DND-41 (cell line): ENCODE measurements around the gene MTA3.

Experiments
- ATAC-seq: fragments of 200-7000 bp; cut with Tn5 transposase; 3 replicates; pipeline ENCODE4 v1.9.1; 2021; ENCODE audit warnings: low read depth; ENCODE audit not compliant: insufficient read depth
- DNase-seq: peaks from one replicate; pipeline ENCODE4 v3.0.0-alpha.2; 2020
- H2AFZ ChIP-seq: 2 replicates; pipeline ENCODE4 v1.6.0; 2012; ENCODE audit warnings: low read depth, low read length
- H3K27ac ChIP-seq: 2 replicates; pipeline ENCODE4 v1.5.1; 2012; ENCODE audit warnings: low read length, inconsistent platforms
- H3K27me3 ChIP-seq: fragments of 200-600 bp; sonication (generic); 2 replicates; pipeline ENCODE4 v1.6.0; 2012; ENCODE audit warnings: low read length, mild to moderate bottlenecking, inconsistent platforms; ENCODE audit not compliant: insufficient read depth, poor library complexity
- H3K36me3 ChIP-seq: 2 replicates; pipeline ENCODE4 v1.5.1; 2012; ENCODE audit warnings: low read length, inconsistent platforms; ENCODE audit not compliant: insufficient read depth
- H3K4me1 ChIP-seq: 2 replicates; pipeline ENCODE4 v1.5.1; 2012; ENCODE audit warnings: mild to moderate bottlenecking, low read length; ENCODE audit not compliant: insufficient read depth
- H3K4me2 ChIP-seq: 2 replicates; pipeline ENCODE4 v1.6.0; 2012; ENCODE audit warnings: mild to moderate bottlenecking, moderate library complexity, low read length, inconsistent platforms; ENCODE audit not compliant: insufficient read depth
- H3K4me3 ChIP-seq, 2 experiments: fragments of 200-600 bp in 1 of 2; shearing (Covaris generic) in 1 of 2; 2 replicates each; pipeline ENCODE4 v1.5.1; 2012 to 2016; ENCODE audit warnings: inconsistent platforms in 2 of 2, low read length in 2 of 2, mild to moderate bottlenecking in 2 of 2, low read depth in 1 of 2, moderate library complexity in 1 of 2
- H3K79me2 ChIP-seq: 2 replicates; pipeline ENCODE4 v1.6.0; 2012; ENCODE audit warnings: low read length, inconsistent platforms; ENCODE audit not compliant: insufficient read depth
- H3K9ac ChIP-seq: 2 replicates; pipeline ENCODE4 v1.6.0; 2012; ENCODE audit warnings: low read depth, mild to moderate bottlenecking, inconsistent platforms, low read length, moderate library complexity
- H3K9me3 ChIP-seq: 2 replicates; pipeline ENCODE4 v1.5.1; 2012; ENCODE audit warnings: low read length, moderate library complexity, mild to moderate bottlenecking, inconsistent platforms; ENCODE audit not compliant: insufficient read depth, severe bottlenecking
- H4K20me1 ChIP-seq: 2 replicates; pipeline ENCODE4 v1.6.0; 2012; ENCODE audit warnings: low read length; ENCODE audit not compliant: insufficient read depth
- EZH2 ChIP-seq: IDR thresholded peaks from 3 replicates; pipeline ENCODE4 v1.6.1; 2012; ENCODE audit warnings: borderline replicate concordance, low read depth, mild to moderate bottlenecking, moderate library complexity, low read length, inconsistent platforms; ENCODE audit not compliant: severe bottlenecking
- TF ChIP-seq, protein P1 (sequence below): IDR thresholded peaks from 2 replicates; pipeline ENCODE4 v1.5.1; 2012; ENCODE audit warnings: borderline replicate concordance, low read length, moderate library complexity, mild to moderate bottlenecking; ENCODE audit not compliant: poor library complexity, severe bottlenecking; ENCODE audit errors: extremely low read depth

MTA3 gene

DNA sequence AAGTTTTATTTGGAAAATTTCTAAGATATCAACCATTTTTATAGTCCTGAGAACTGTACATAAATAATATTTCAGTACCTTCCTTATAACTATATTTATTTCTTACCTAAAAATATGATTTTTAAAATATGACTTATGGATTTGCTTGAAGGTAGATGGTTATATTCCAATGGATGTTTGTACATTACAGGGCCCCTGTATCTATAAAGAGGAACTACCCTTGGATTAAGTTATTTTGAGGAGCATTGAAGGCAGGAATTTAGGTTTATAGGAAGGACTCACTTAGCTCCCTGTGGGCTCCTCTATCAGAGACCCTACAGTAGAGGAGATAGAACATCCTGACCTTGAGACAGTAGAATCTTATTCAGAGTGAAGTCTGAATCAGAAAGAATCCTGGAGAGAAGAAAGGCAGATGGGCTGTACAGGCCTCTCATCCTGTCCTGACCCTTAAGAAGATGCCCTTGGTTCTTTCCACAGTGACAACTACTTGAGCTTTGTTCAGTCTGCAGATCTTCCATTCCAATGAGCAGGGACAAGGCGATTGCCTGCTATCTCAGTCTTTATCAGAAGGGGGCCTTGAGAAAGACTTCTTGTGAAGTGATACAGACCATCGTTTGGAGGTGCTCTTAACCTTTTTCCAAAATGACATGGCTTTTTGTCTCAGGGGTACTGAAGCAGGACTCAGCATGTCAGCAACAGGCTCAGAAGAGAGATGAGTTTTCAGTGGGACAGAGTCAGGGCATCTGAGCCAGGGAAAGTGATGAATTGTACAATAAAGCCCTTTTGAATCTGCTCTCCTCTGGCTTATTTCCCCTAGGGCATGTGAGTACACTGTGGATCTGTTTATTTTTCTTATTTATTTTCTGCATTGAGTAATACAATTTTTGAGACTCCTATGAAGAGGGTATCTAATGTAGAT is 174.6 kb downstream of the MTA3 start:
- Histone ChIP-seq H3K4me3 (no peak overlapping the region), H3K9ac (no peak overlapping the region), H3K4me1 (no peaks in the 10 kb centered on the region), H3K79me2 (no peaks in the 10 kb centered on the region), H3K36me3 (peaks cover 20% of the 10 kb centered on the region), H3K27me3 (no peaks in the 10 kb centered on the region), H3K27ac (no peak overlapping the region), H4K20me1 (no peaks in the 10 kb centered on the region), H3K4me2 (no peak overlapping the region), H2AFZ (no peak overlapping the region), H3K9me3 (peaks cover 9% of the 10 kb centered on the region)
- no peak for TF ChIP-seq EZH2
- TF ChIP-seq, protein P1, sequence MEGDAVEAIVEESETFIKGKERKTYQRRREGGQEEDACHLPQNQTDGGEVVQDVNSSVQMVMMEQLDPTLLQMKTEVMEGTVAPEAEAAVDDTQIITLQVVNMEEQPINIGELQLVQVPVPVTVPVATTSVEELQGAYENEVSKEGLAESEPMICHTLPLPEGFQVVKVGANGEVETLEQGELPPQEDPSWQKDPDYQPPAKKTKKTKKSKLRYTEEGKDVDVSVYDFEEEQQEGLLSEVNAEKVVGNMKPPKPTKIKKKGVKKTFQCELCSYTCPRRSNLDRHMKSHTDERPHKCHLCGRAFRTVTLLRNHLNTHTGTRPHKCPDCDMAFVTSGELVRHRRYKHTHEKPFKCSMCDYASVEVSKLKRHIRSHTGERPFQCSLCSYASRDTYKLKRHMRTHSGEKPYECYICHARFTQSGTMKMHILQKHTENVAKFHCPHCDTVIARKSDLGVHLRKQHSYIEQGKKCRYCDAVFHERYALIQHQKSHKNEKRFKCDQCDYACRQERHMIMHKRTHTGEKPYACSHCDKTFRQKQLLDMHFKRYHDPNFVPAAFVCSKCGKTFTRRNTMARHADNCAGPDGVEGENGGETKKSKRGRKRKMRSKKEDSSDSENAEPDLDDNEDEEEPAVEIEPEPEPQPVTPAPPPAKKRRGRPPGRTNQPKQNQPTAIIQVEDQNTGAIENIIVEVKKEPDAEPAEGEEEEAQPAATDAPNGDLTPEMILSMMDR = no peak
- no peak for ATAC-seq
- no peak for DNase-seq

DNA sequence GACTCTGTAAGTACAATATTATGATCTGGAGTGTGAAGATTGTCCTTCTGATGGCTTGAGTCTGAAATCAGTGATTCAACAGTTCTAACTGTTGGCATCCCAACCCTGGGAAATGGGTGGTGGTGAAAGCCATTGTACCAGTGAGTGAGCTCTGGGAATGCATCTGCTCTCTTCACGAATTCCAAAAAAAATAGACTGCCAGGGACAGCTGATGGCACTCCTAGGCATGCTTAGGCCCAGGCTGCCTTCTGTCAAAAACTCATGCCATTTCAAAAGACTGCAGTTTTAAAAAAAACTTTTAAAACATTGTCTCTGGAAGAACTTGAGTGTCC is 175.2 kb downstream of the MTA3 start:
- no peaks in the 10 kb centered on the region for H3K27me3 ChIP-seq
- TF ChIP-seq, protein P1 = no peak
- TF ChIP-seq EZH2 = no peak
- H2AFZ ChIP-seq = no peak overlapping the region
- DNase-seq = no peak
- H3K36me3 ChIP-seq = peaks cover 20% of the 10 kb centered on the region
- H4K20me1 ChIP-seq = no peaks in the 10 kb centered on the region
- no peak overlapping the region for H3K4me2 ChIP-seq
- no peak overlapping the region for H3K4me3 ChIP-seq
- no peak overlapping the region for H3K27ac ChIP-seq
- no peaks in the 10 kb centered on the region for H3K79me2 ChIP-seq
- ATAC-seq = no peak
- no peak overlapping the region for H3K9ac ChIP-seq
- H3K9me3 ChIP-seq = peaks cover 9% of the 10 kb centered on the region
- H3K4me1 ChIP-seq = no peaks in the 10 kb centered on the region

DNA sequence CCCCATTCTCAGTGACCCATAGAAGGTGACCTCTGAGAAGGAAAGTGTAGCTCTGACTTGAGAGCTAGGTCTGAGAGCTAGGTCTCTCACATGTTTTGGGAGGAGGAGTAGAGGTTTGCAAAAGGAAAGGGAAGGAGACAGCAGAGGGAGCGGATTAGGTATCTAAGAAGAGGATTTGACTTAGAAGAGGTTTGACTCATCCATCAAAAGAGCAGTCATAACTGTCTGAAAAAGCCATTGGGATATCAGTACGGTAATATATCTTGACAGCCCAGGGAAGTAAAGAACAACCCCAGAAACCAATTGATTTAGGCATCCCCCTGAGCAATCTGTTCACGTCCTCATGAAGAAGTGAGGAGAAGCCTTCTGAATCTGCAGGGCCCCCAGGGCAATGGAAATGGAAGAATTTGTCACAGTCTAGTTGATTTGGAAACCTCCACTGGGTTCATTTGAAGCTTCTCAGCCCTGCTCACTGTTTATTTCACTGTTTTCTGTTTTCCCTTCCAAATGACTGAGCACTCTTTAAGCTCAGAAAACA is 176.2 kb downstream of the MTA3 start:
- no peak overlapping the region for H3K4me3 ChIP-seq
- DNase-seq = no peak
- no peak overlapping the region for H2AFZ ChIP-seq
- peaks cover 8% of the 10 kb centered on the region for H3K9me3 ChIP-seq
- H4K20me1 ChIP-seq = no peaks in the 10 kb centered on the region
- peaks cover 19% of the 10 kb centered on the region for H3K36me3 ChIP-seq
- no peak for TF ChIP-seq EZH2
- TF ChIP-seq, protein P1 = no peak
- no peak for ATAC-seq
- no peaks in the 10 kb centered on the region for H3K79me2 ChIP-seq
- H3K4me1 ChIP-seq = no peaks in the 10 kb centered on the region
- no peak overlapping the region for H3K9ac ChIP-seq
- no peak overlapping the region for H3K4me2 ChIP-seq
- no peaks in the 10 kb centered on the region for H3K27me3 ChIP-seq
- no peak overlapping the region for H3K27ac ChIP-seq
